ENCODE measurements around the gene PDZRN3.
"Not testable (repeated sequence)": the region's sequence is repeated elsewhere in the genome, so short reads cannot be mapped to it uniquely, and the experiment has no call there.

Gene PDZRN3

GRCh38 chr3:73484656-73485248 is 140.0 kb downstream of the PDZRN3 start:
- no peak for DNase-seq

- DNase-seq = no peak
Observed at GRCh38 chr3:73481888-73482287, 142.9 kb downstream of the PDZRN3 start.

GRCh38 chr3:73480187-73480672 is 144.5 kb downstream of the PDZRN3 start:
- DNase-seq = no peak

- no peak for DNase-seq
Observed at GRCh38 chr3:73479325-73479724, 145.4 kb downstream of the PDZRN3 start.

- DNase-seq = no peak
Observed at GRCh38 chr3:73478858-73479257, 145.9 kb downstream of the PDZRN3 start.

- no peak for DNase-seq
Observed at GRCh38 chr3:73475717-73476116, 149.0 kb downstream of the PDZRN3 start.

- DNase-seq = no peak
Observed at GRCh38 chr3:73475175-73475574, 149.6 kb downstream of the PDZRN3 start.

GRCh38 chr3:73474619-73475018 is 150.1 kb downstream of the PDZRN3 start:
- no peak for DNase-seq

GRCh38 chr3:73473898-73474416 is 150.8 kb downstream of the PDZRN3 start:
- no peak for DNase-seq

- no peak for DNase-seq
Observed at GRCh38 chr3:73473181-73473897, 151.4 kb downstream of the PDZRN3 start.

GRCh38 chr3:73471986-73472787 is 152.6 kb downstream of the PDZRN3 start:
- DNase-seq = no peak

GRCh38 chr3:73470860-73471259 is 153.9 kb downstream of the PDZRN3 start:
- DNase-seq = no peak

GRCh38 chr3:73469331-73469730 is 155.4 kb downstream of the PDZRN3 start:
- no peak for DNase-seq

- no peak for DNase-seq
Observed at GRCh38 chr3:73467211-73467610, 157.5 kb downstream of the PDZRN3 start.

GRCh38 chr3:73465926-73466325 is 158.8 kb downstream of the PDZRN3 start:
- DNase-seq = no peak

- DNase-seq = not testable (repeated sequence)
Observed at GRCh38 chr3:73464126-73464525, 160.6 kb downstream of the PDZRN3 start.

- DNase-seq = no peak
Observed at GRCh38 chr3:73461547-73461946, 163.2 kb downstream of the PDZRN3 start.

GRCh38 chr3:73459711-73460110 is 165.0 kb downstream of the PDZRN3 start:
- DNase-seq = no peak

GRCh38 chr3:73453666-73454065 is 171.1 kb downstream of the PDZRN3 start:
- no peak for DNase-seq

- no peak for DNase-seq
Observed at GRCh38 chr3:73452729-73453128, 172.0 kb downstream of the PDZRN3 start.

- no peak for DNase-seq
Observed at GRCh38 chr3:73451301-73451944, 173.3 kb downstream of the PDZRN3 start.

- no peak for DNase-seq
Observed at GRCh38 chr3:73449774-73450173, 175.0 kb downstream of the PDZRN3 start.

- no peak for DNase-seq
Observed at GRCh38 chr3:73448761-73449301, 175.9 kb downstream of the PDZRN3 start.

Measured in CD4-positive, alpha-beta T cell treated with Interleukin-21 for 1 hour (primary cell).